ENCODE results near the gene MYZAP. TPM values are rescaled to one million over a fixed set of nuclear protein-coding genes. Genes with fewer than 3 reads are reported as not detected.

MYZAP gene
- polyA plus RNA-seq, 1 donor (not counting 4 experiments of a cell fraction or from before 2014, with no cell fraction given): 1.8 TPM

GRCh38 chr15:57720867-57721266 is 129.2 kb downstream of the MYZAP start:
- TF ChIP-seq, protein P1, sequence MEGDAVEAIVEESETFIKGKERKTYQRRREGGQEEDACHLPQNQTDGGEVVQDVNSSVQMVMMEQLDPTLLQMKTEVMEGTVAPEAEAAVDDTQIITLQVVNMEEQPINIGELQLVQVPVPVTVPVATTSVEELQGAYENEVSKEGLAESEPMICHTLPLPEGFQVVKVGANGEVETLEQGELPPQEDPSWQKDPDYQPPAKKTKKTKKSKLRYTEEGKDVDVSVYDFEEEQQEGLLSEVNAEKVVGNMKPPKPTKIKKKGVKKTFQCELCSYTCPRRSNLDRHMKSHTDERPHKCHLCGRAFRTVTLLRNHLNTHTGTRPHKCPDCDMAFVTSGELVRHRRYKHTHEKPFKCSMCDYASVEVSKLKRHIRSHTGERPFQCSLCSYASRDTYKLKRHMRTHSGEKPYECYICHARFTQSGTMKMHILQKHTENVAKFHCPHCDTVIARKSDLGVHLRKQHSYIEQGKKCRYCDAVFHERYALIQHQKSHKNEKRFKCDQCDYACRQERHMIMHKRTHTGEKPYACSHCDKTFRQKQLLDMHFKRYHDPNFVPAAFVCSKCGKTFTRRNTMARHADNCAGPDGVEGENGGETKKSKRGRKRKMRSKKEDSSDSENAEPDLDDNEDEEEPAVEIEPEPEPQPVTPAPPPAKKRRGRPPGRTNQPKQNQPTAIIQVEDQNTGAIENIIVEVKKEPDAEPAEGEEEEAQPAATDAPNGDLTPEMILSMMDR (optimal IDR thresholded peaks at IDR 0.05 in 1 of 3, IDR thresholded peaks at IDR 0.05 in 1 of 3, conservative IDR thresholded peaks at IDR 0.05 in 1 of 3; ENCODE audit: extremely low read depth in 1 of 3, insufficient read depth in 2 of 3, low read length in 3 of 3): no peak
- no peak for TF ChIP-seq EZH2 (IDR thresholded peaks at IDR 0.05; ENCODE audit: low read length)
- Histone ChIP-seq H2AFZ (ENCODE audit: control insufficient read depth, low read length) (no peak overlapping the region), H4K20me1 (ENCODE audit: control insufficient read depth, extremely low read depth, insufficient read depth, low read length) (no peaks in the 10 kb centered on the region), H3K4me2 (ENCODE audit: control insufficient read depth, extremely low read depth, insufficient read depth, low read depth, low read length) (no peak overlapping the region), H3K4me1 (ENCODE audit: control insufficient read depth, extremely low read depth, insufficient read depth, low read length) (no peaks in the 10 kb centered on the region), H3K4me3 (ENCODE audit: control insufficient read depth in 2 of 3, extremely low read depth in 1 of 3, insufficient read depth in 2 of 3, low read depth in 1 of 3, low read length in 3 of 3) (no peak overlapping the region), H3K79me2 (ENCODE audit: control insufficient read depth, insufficient read depth, low read length) (no peaks in the 10 kb centered on the region), H3K27me3 (ENCODE audit: control insufficient read depth, extremely low read depth, insufficient read depth, low read length) (no peaks in the 10 kb centered on the region), H3K27ac (ENCODE audit: control insufficient read depth, insufficient read depth, low read length) (no peak overlapping the region), H3K9me1 (ENCODE audit: control insufficient read depth, extremely low read depth, insufficient read depth, low read length) (no peaks in the 10 kb centered on the region), H3K9ac (ENCODE audit: control insufficient read depth, extremely low read depth, insufficient read depth, low read length) (no peak overlapping the region), H3K36me3 (ENCODE audit: control insufficient read depth in 2 of 2, extremely low read depth in 1 of 2, insufficient read depth in 2 of 2, low read length in 2 of 2) (no peaks in the 10 kb centered on the region), H3K9me3 (ENCODE audit: control insufficient read depth, low read depth, low read length) (no peaks in the 10 kb centered on the region)
- no peak for DNase-seq (ENCODE audit: low read depth, low spot score)
- FAIRE-seq: no peak
- dilution Hi-C loops (cut with MboI; ENCODE audit: extremely low pct_ligation_motif_present, low sequenced_read_pairs): no loop called here

- FAIRE-seq: no peak
- H3K36me3 ChIP-seq (ENCODE audit: control insufficient read depth in 2 of 2, extremely low read depth in 1 of 2, insufficient read depth in 2 of 2, low read length in 2 of 2): no peaks in the 10 kb centered on the region
- no peak overlapping the region for H3K4me3 ChIP-seq (ENCODE audit: control insufficient read depth in 2 of 3, extremely low read depth in 1 of 3, insufficient read depth in 2 of 3, low read depth in 1 of 3, low read length in 3 of 3)
- TF ChIP-seq, protein P1 (optimal IDR thresholded peaks at IDR 0.05 in 1 of 3, IDR thresholded peaks at IDR 0.05 in 1 of 3, conservative IDR thresholded peaks at IDR 0.05 in 1 of 3; ENCODE audit: extremely low read depth in 1 of 3, insufficient read depth in 2 of 3, low read length in 3 of 3): no peak
- no peak for TF ChIP-seq EZH2 (IDR thresholded peaks at IDR 0.05; ENCODE audit: low read length)
- no peaks in the 10 kb centered on the region for H3K9me1 ChIP-seq (ENCODE audit: control insufficient read depth, extremely low read depth, insufficient read depth, low read length)
- no peaks in the 10 kb centered on the region for H3K79me2 ChIP-seq (ENCODE audit: control insufficient read depth, insufficient read depth, low read length)
- no peaks in the 10 kb centered on the region for H3K9me3 ChIP-seq (ENCODE audit: control insufficient read depth, low read depth, low read length)
- no peak overlapping the region for H3K9ac ChIP-seq (ENCODE audit: control insufficient read depth, extremely low read depth, insufficient read depth, low read length)
- peak overlapping the region; percentile 50 for H3K27ac ChIP-seq (ENCODE audit: control insufficient read depth, insufficient read depth, low read length)
- no peaks in the 10 kb centered on the region for H4K20me1 ChIP-seq (ENCODE audit: control insufficient read depth, extremely low read depth, insufficient read depth, low read length)
- H3K4me1 ChIP-seq (ENCODE audit: control insufficient read depth, extremely low read depth, insufficient read depth, low read length): peaks cover 17% of the 10 kb centered on the region
- no peak overlapping the region for H2AFZ ChIP-seq (ENCODE audit: control insufficient read depth, low read length)
- dilution Hi-C loops (cut with MboI; ENCODE audit: extremely low pct_ligation_motif_present, low sequenced_read_pairs): no loop called here
- DNase-seq (ENCODE audit: low read depth, low spot score): no peak
- no peaks in the 10 kb centered on the region for H3K27me3 ChIP-seq (ENCODE audit: control insufficient read depth, extremely low read depth, insufficient read depth, low read length)
- H3K4me2 ChIP-seq (ENCODE audit: control insufficient read depth, extremely low read depth, insufficient read depth, low read depth, low read length): peak overlapping the region; percentile 52
Observed at GRCh38 chr15:57726411-57726810, 134.7 kb downstream of the MYZAP start.
